ENCODE measurements around the gene TMEM229A.
"Not testable (repeated sequence)": the region's sequence is repeated elsewhere in the genome, so short reads cannot be mapped to it uniquely, and the experiment has no call there.

The TMEM229A gene

DNA sequence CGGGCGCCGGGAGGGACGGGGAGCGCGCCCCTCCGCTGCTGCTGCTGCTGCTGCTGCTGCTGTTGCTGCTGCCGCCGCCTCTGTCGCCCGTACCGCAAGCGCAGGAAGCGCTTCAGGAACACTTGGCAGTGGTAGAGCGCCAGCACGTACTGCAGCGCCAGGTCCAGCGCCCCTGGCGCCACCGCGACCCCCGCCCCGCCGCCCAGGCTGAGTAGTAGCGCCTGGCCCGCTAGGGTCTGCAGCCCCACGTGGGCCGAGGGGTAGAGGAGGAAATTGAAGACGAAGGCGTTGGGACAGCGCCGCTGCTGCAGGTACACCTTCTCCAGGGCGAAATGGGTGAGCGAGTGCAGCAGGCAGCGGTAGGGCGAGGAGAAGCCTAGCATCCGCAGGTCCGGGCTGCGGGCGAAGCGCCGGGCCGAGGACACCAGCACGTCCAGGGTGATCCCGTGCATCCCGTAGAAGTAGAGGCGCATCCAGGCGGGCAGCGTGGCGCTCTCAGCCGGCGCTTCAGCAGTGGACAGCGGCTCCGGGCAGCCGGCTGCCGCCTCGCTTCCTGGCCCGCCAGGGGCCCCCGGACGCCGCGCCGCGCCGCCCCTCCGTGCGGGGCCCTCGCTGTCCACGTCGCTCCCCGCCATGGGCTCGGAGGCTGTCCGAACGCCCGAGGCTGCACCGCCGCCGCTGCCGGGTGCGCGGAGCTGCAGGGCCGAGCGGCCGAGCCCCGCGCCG, at the start of gene TMEM229A (continued):
- TF ChIP-seq, protein P1, sequence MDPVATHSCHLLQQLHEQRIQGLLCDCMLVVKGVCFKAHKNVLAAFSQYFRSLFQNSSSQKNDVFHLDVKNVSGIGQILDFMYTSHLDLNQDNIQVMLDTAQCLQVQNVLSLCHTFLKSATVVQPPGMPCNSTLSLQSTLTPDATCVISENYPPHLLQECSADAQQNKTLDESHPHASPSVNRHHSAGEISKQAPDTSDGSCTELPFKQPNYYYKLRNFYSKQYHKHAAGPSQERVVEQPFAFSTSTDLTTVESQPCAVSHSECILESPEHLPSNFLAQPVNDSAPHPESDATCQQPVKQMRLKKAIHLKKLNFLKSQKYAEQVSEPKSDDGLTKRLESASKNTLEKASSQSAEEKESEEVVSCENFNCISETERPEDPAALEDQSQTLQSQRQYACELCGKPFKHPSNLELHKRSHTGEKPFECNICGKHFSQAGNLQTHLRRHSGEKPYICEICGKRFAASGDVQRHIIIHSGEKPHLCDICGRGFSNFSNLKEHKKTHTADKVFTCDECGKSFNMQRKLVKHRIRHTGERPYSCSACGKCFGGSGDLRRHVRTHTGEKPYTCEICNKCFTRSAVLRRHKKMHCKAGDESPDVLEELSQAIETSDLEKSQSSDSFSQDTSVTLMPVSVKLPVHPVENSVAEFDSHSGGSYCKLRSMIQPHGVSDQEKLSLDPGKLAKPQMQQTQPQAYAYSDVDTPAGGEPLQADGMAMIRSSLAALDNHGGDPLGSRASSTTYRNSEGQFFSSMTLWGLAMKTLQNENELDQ (tag by site-specific recombination; IDR thresholded peaks at IDR 0.05; ENCODE audit: low read depth): no peak
- no peak for TF ChIP-seq ZNF23 (tag by site-specific recombination; IDR thresholded peaks at IDR 0.05; ENCODE audit: borderline replicate concordance)
- no peak for TF ChIP-seq SCRT2 (tag by site-specific recombination; IDR thresholded peaks at IDR 0.05)
- TF ChIP-seq ZNF600 (tag by site-specific recombination; IDR thresholded peaks at IDR 0.05): peak; percentile 75
- TF ChIP-seq, protein P2, sequence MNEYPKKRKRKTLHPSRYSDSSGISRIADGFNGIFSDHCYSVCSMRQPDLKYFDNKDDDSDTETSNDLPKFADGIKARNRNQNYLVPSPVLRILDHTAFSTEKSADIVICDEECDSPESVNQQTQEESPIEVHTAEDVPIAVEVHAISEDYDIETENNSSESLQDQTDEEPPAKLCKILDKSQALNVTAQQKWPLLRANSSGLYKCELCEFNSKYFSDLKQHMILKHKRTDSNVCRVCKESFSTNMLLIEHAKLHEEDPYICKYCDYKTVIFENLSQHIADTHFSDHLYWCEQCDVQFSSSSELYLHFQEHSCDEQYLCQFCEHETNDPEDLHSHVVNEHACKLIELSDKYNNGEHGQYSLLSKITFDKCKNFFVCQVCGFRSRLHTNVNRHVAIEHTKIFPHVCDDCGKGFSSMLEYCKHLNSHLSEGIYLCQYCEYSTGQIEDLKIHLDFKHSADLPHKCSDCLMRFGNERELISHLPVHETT (tag by site-specific recombination; IDR thresholded peaks at IDR 0.05): no peak
- TF ChIP-seq, protein P3, sequence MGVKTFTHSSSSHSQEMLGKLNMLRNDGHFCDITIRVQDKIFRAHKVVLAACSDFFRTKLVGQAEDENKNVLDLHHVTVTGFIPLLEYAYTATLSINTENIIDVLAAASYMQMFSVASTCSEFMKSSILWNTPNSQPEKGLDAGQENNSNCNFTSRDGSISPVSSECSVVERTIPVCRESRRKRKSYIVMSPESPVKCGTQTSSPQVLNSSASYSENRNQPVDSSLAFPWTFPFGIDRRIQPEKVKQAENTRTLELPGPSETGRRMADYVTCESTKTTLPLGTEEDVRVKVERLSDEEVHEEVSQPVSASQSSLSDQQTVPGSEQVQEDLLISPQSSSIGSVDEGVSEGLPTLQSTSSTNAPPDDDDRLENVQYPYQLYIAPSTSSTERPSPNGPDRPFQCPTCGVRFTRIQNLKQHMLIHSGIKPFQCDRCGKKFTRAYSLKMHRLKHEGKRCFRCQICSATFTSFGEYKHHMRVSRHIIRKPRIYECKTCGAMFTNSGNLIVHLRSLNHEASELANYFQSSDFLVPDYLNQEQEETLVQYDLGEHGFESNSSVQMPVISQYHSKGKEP (tag by site-specific recombination; IDR thresholded peaks at IDR 0.05): peak; percentile 68; the same call in 1 of the 2 replicates
- no peak for TF ChIP-seq ZNF16 (tag by site-specific recombination; IDR thresholded peaks at IDR 0.05; ENCODE audit: low read depth)
- TF ChIP-seq ZNF174 (tag by site-specific recombination; IDR thresholded peaks at IDR 0.05): no peak
- TF ChIP-seq ZNF354C (tag by site-specific recombination; IDR thresholded peaks at IDR 0.05; ENCODE audit: borderline replicate concordance, low read depth): no peak
- no peak for TF ChIP-seq ZNF707 (tag by site-specific recombination; IDR thresholded peaks at IDR 0.05)
- no peak for TF ChIP-seq YY2 (tag by site-specific recombination; IDR thresholded peaks at IDR 0.05)
- no peak for TF ChIP-seq ZNF677 (tag by site-specific recombination; IDR thresholded peaks at IDR 0.05)
- TF ChIP-seq, protein P4, sequence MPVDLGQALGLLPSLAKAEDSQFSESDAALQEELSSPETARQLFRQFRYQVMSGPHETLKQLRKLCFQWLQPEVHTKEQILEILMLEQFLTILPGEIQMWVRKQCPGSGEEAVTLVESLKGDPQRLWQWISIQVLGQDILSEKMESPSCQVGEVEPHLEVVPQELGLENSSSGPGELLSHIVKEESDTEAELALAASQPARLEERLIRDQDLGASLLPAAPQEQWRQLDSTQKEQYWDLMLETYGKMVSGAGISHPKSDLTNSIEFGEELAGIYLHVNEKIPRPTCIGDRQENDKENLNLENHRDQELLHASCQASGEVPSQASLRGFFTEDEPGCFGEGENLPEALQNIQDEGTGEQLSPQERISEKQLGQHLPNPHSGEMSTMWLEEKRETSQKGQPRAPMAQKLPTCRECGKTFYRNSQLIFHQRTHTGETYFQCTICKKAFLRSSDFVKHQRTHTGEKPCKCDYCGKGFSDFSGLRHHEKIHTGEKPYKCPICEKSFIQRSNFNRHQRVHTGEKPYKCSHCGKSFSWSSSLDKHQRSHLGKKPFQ (tag by site-specific recombination; IDR thresholded peaks at IDR 0.05): no peak
- TF ChIP-seq, protein P5, sequence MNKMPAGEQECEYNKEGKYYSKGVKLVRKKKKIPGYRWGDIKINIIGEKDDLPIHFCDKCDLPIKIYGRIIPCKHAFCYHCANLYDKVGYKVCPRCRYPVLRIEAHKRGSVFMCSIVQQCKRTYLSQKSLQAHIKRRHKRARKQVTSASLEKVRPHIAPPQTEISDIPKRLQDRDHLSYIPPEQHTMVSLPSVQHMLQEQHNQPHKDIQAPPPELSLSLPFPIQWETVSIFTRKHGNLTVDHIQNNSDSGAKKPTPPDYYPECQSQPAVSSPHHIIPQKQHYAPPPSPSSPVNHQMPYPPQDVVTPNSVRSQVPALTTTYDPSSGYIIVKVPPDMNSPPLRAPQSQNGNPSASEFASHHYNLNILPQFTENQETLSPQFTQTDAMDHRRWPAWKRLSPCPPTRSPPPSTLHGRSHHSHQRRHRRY (tag by site-specific recombination; IDR thresholded peaks at IDR 0.05): no peak
- no peak for TF ChIP-seq ZNF112 (tag by site-specific recombination; IDR thresholded peaks at IDR 0.05)
- TF ChIP-seq ZNF558 (tag by site-specific recombination; IDR thresholded peaks at IDR 0.05): no peak
- peak; percentile 65 for TF ChIP-seq ZNF341 (tag by site-specific recombination; IDR thresholded peaks at IDR 0.05; ENCODE audit: low read depth)
- no peak for TF ChIP-seq KLF1 (tag by site-specific recombination; IDR thresholded peaks at IDR 0.05)
- no peak for TF ChIP-seq ZNF266 (tag by site-specific recombination; IDR thresholded peaks at IDR 0.05; ENCODE audit: low read depth)
- TF ChIP-seq, protein P6, sequence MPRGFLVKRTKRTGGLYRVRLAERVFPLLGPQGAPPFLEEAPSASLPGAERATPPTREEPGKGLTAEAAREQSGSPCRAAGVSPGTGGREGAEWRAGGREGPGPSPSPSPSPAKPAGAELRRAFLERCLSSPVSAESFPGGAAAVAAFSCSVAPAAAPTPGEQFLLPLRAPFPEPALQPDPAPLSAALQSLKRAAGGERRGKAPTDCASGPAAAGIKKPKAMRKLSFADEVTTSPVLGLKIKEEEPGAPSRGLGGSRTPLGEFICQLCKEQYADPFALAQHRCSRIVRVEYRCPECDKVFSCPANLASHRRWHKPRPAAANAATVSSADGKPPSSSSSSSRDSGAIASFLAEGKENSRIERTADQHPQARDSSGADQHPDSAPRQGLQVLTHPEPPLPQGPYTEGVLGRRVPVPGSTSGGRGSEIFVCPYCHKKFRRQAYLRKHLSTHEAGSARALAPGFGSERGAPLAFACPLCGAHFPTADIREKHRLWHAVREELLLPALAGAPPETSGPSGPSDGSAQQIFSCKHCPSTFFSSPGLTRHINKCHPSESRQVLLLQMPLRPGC (tag by site-specific recombination; IDR thresholded peaks at IDR 0.05): no peak
- no peak for TF ChIP-seq ZNF416 (tag by site-specific recombination; IDR thresholded peaks at IDR 0.05)
- no peak for TF ChIP-seq ZNF610 (tag by site-specific recombination; IDR thresholded peaks at IDR 0.05; ENCODE audit: borderline replicate concordance)

DNA sequence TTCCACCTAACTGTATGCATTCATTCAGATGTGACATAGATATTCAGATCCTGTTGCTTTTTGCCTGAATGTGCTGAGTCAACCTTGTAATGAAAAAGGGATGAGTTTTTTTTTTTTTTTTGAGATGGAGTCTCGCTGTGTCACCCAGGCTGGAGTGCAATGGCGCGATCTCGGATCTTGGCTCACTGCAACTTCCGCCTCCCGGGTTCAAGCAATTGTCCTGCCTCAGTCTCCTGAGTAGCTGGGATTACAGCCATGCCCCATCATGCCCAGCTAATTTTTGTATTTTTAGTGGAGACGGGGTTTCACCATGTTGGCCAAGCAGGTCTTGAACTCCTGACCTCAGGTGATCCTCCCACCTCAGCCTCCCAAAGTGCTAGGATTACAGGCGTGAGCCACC, 49.4 kb upstream of the TMEM229A start:
- H3K27ac ChIP-seq (ENCODE audit: extremely low read depth, low read depth, low read length); H3K4me3 ChIP-seq (ENCODE audit: low read depth, low read length); H3K9me3 ChIP-seq (ENCODE audit: control insufficient read depth, insufficient read depth, low read depth, low read length); POLR2A ChIA-PET; H3K4me1 ChIP-seq (ENCODE audit: control insufficient read depth, insufficient read depth, low read length); H3K36me3 ChIP-seq (ENCODE audit: control insufficient read depth in 2 of 2, insufficient read depth in 1 of 2, low read length in 2 of 2); CTCF ChIA-PET: not testable (repeated sequence)
